Rectal smooth muscle tissue (tissue), 1 donor: ENCODE measurements around the gene SAT1.

Experiments used
- H3K27ac ChIP-seq: one replicate; pipeline ENCODE4 v1.7.0; 2013; ENCODE audit warnings: low read depth, low read length, inconsistent platforms
- H3K27me3 ChIP-seq: one replicate; pipeline ENCODE4 v1.7.0; 2013; ENCODE audit warnings: low read length; ENCODE audit not compliant: control insufficient read depth, insufficient read depth
- H3K36me3 ChIP-seq: one replicate; pipeline ENCODE4 v1.7.0; 2013; ENCODE audit warnings: low read length; ENCODE audit not compliant: control insufficient read depth, insufficient read depth
- H3K4me1 ChIP-seq: one replicate; pipeline ENCODE4 v1.7.0; 2013; ENCODE audit warnings: low read length; ENCODE audit not compliant: control insufficient read depth, insufficient read depth
- H3K4me3 ChIP-seq: one replicate; pipeline ENCODE4 v1.7.0; 2013; ENCODE audit warnings: low read length
- H3K9ac ChIP-seq: one replicate; pipeline ENCODE4 v1.7.0; 2013; ENCODE audit warnings: low read length

The SAT1 gene

GRCh38 chrX:23797371-23798128 is 14.6 kb downstream of the SAT1 start:
- Histone ChIP-seq H3K36me3 (no peaks in the 10 kb centered on the region), H3K27ac (no peak overlapping the region), H3K9ac (no peak overlapping the region)

DNA sequence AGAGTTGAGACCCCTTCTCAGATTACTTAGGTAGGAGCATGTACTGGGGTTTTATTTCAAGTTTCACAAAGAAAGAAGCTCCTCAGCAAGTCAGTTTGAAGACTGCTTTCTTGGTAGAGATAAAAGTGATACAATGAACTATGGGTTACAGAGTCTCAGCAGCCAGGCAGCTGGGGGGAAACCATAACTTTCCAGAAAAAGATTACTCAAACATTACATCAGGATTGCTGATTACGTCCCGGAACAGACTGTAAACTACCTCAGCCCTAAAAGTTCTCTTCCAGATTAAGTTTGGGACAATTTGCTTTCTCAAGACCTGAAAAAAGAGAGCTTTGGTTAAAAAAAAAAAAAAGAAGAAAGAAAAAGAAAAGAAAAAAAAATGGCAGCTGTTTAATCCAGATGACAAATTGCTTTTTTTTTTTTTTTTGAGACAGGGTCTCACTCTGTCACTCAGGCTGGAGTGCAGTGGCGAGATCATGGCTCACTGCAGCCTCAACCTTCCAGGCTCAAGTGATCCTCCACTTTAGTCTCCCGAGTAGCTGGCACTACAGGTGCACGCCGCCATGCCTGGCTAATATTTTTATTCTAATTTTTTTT is 16.6 kb downstream of the SAT1 start:
- no peak overlapping the region for H3K27ac ChIP-seq
- H3K9ac ChIP-seq: no peak overlapping the region

More at GRCh38 chrX:23797371-23798128, 14.6 kb downstream of the SAT1 start:
- Histone ChIP-seq H3K4me3 (no peak overlapping the region), H3K4me1 (no peaks in the 10 kb centered on the region), H3K27me3 (no peaks in the 10 kb centered on the region)

GRCh38 chrX:23802431-23802830 is 19.5 kb downstream of the SAT1 start:
- H3K27me3 ChIP-seq: no peaks in the 10 kb centered on the region
- no peak overlapping the region for H3K4me3 ChIP-seq
- no peak overlapping the region for H3K27ac ChIP-seq
- no peaks in the 10 kb centered on the region for H3K36me3 ChIP-seq
- H3K9ac ChIP-seq: no peak overlapping the region
- H3K4me1 ChIP-seq: no peaks in the 10 kb centered on the region

More for the DNA sequence above, 16.6 kb downstream of the SAT1 start:
- Histone ChIP-seq H3K36me3 (no peaks in the 10 kb centered on the region), H3K27me3 (no peaks in the 10 kb centered on the region), H3K4me3 (no peak overlapping the region), H3K4me1 (no peaks in the 10 kb centered on the region)

DNA sequence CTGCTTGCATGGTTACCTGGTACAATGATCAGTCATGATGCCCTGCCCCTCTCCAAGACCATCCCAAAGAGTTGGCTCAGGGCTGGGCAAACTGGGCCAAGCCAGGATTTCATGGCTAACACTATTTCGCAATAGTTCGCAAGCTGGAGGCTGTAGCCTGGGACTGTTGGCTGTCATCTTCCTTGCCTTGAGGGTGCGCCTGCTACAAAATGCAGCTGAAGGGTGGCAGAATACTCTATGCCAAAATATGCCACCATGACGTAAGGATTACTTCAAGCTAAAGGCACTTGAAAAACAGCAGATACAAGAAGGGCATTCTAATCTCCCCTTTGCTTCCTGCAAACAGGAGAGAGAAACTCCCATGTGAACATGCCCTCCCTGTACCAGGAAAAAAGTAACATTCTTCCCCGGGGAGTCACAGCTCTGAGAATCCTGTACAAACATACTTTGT is 21.0 kb downstream of the SAT1 start:
- Histone ChIP-seq H3K4me1 (no peaks in the 10 kb centered on the region), H3K27ac (peak overlapping the region; percentile 14), H3K4me3 (no peak overlapping the region), H3K27me3 (no peaks in the 10 kb centered on the region), H3K36me3 (no peaks in the 10 kb centered on the region), H3K9ac (no peak overlapping the region)

GRCh38 chrX:23804578-23804977 is 21.6 kb downstream of the SAT1 start:
- Histone ChIP-seq H3K36me3 (no peaks in the 10 kb centered on the region), H3K4me1 (no peaks in the 10 kb centered on the region), H3K27ac (no peak overlapping the region), H3K4me3 (no peak overlapping the region), H3K27me3 (no peaks in the 10 kb centered on the region), H3K9ac (no peak overlapping the region)

DNA sequence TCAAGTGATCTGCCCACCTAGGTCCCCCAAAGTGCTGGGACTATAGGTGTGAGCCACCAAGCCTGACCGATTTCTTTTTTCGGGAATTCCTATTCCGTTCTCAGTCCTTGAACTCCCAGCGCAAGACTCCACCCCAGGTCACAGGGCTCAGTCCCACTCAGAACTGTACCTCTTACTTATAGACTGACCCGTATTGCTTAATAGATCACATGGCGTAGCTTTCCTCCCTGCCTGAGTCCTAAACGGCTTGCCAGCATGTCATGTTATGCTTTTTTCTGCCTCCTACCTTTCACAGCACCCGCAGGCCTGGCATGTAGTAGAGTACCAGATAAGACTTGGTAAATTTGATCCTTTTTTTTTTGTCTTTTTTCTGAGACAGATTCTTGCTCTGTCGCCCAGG is 22.4 kb downstream of the SAT1 start:
- Histone ChIP-seq H3K27ac (no peak overlapping the region), H3K4me3 (no peak overlapping the region), H3K4me1 (no peaks in the 10 kb centered on the region), H3K27me3 (no peaks in the 10 kb centered on the region), H3K9ac (no peak overlapping the region), H3K36me3 (no peaks in the 10 kb centered on the region)

- Histone ChIP-seq H3K4me3 (no peak overlapping the region), H3K9ac (no peak overlapping the region), H3K36me3 (no peaks in the 10 kb centered on the region), H3K27me3 (no peaks in the 10 kb centered on the region), H3K27ac (no peak overlapping the region), H3K4me1 (no peaks in the 10 kb centered on the region)
These were observed 27.3 kb downstream of the SAT1 start for GRCh38 chrX:23810279-23810678.

DNA sequence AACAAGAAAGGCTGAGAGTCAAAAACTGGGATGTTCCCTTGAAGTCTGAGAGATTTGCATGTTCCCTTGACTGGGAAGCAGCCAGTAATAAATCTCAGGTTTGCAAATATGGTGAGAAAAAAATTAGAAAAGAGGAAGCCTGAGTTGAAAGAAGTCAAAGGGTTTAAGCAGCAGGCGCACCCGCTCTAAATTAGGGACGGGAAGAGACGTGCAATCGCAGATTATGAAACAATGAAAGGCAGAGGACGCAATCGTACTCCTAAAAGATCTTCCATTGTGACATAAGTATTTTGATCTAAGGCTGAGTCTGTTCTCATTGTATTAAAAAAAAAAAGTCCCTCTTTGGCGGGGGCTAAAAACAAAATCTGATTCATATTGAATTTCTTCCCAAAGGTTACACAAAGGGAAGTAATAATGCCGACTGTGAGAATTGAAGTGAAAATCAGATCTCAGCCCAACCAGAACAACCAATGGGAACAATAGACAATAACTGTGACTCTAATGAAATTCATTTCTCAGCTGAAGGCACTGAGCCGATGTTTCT is 28.2 kb downstream of the SAT1 start:
- no peak overlapping the region for H3K9ac ChIP-seq
- H3K27ac ChIP-seq: peak overlapping the region; percentile 12
- H3K4me3 ChIP-seq: no peak overlapping the region
- H3K27me3 ChIP-seq: no peaks in the 10 kb centered on the region
- no peaks in the 10 kb centered on the region for H3K36me3 ChIP-seq
- no peaks in the 10 kb centered on the region for H3K4me1 ChIP-seq

- H3K27me3 ChIP-seq: no peaks in the 10 kb centered on the region
- no peak overlapping the region for H3K9ac ChIP-seq
- peak overlapping the region; percentile 12 for H3K27ac ChIP-seq
- H3K4me3 ChIP-seq: no peak overlapping the region
- no peaks in the 10 kb centered on the region for H3K4me1 ChIP-seq
- no peaks in the 10 kb centered on the region for H3K36me3 ChIP-seq
These were observed 28.7 kb downstream of the SAT1 start for GRCh38 chrX:23811656-23812055.

DNA sequence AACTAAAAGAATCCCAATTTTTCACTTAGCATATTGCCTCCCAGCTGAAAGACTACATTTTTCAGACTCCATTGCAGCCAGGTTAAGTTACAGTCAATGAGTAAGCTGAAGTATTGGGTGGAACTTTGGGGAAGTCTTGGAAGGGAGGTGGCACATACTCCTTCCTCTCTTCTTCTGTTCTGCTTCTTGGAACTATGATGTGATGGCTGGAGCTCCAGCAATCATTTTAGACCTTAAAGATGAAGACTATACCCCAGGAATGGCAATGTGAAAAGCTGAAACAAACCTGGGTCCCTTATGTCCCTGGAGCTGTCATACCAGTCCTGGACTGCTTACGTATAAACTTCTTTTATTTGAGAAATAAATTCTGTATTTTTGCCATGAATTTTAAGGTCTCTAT is 30.8 kb downstream of the SAT1 start:
- H3K4me1 ChIP-seq: no peaks in the 10 kb centered on the region
- no peaks in the 10 kb centered on the region for H3K36me3 ChIP-seq
- no peak overlapping the region for H3K9ac ChIP-seq
- H3K27me3 ChIP-seq: no peaks in the 10 kb centered on the region
- no peak overlapping the region for H3K4me3 ChIP-seq
- H3K27ac ChIP-seq: no peak overlapping the region

- no peaks in the 10 kb centered on the region for H3K27me3 ChIP-seq
- H3K27ac ChIP-seq: no peak overlapping the region
- no peaks in the 10 kb centered on the region for H3K4me1 ChIP-seq
- H3K9ac ChIP-seq: no peak overlapping the region
- no peak overlapping the region for H3K4me3 ChIP-seq
- no peaks in the 10 kb centered on the region for H3K36me3 ChIP-seq
These were observed 32.4 kb downstream of the SAT1 start for GRCh38 chrX:23815376-23815775.

DNA sequence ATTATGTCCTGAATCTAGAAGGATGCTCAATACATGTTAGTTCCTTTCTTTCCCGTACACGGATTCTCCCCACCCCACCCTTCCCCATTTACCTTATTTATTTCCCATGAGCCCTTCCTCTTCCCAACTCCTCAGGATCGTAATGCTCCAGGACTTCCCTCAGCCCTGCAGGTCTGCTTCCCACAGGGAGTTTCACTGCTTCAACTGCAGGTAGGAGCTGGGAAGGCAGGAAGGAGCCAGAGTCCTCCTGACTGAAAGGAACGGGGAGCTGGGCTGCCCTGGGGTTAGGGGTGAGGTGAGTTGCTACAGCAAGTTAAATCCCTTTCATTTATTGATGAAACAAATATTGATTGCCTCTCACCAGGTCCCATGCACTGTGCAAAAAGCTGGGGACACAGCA is 33.2 kb downstream of the SAT1 start:
- Histone ChIP-seq H3K4me3 (no peak overlapping the region), H3K4me1 (no peaks in the 10 kb centered on the region), H3K9ac (no peak overlapping the region), H3K27ac (no peak overlapping the region), H3K36me3 (no peaks in the 10 kb centered on the region), H3K27me3 (no peaks in the 10 kb centered on the region)

DNA sequence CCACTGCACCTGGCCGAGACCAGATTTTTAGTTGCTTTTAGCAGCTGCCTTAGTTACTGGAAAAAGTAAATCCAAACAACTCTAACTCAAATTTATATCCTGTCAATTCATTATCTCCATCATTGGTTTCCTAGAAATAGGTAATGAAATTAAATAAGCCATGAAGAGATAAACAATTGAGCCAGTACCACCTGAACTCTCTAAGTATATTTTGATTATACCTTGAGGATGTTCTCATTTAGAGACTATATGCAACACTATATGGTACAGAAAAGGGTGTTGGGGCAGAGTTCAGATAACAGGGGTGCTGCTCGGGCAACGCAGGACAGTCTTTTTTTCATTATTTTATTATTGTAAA is 35.0 kb downstream of the SAT1 start:
- H3K4me1 ChIP-seq: peaks cover 3% of the 10 kb centered on the region
- H3K9ac ChIP-seq: no peak overlapping the region
- H3K4me3 ChIP-seq: no peak overlapping the region
- H3K27me3 ChIP-seq: no peaks in the 10 kb centered on the region
- no peak overlapping the region for H3K27ac ChIP-seq
- no peaks in the 10 kb centered on the region for H3K36me3 ChIP-seq
